A673 (cell line): ENCODE measurements around the gene MDH2. TPM values are rescaled to one million over a fixed set of nuclear protein-coding genes. Genes with fewer than 3 reads are reported as not detected.

Experiments
- BruUV-seq: library from RNA; stranded (reverse); fragments of 400-500 nt; replicated peaks from 2 replicates; lab custom pipeline; 2021; lab: Mats Ljungman, UMichigan
- CTCF ChIA-PET: fragments of 300-600 bp; sonication (Branson Sonifier 250); formaldehyde crosslinking; loops from one replicate; lab custom pipeline; 2022; ENCODE audit warnings: antibody characterized with exemption; lab: Charles Lee
- POLR2A ChIA-PET: fragments of 300-600 bp; sonication (Branson Sonifier 250); formaldehyde crosslinking; loops from one replicate; lab custom pipeline; 2022; ENCODE audit warnings: antibody characterized with exemption; ENCODE audit not compliant: low non-redundant PET; lab: Charles Lee
- DNase-seq: peaks from one replicate; pipeline ENCODE4 v3.0.0-alpha.2; 2015; ENCODE audit warnings: low spot score
- H3K27ac ChIP-seq: fragments of 200-600 bp; sonication (generic); 2 replicates; pipeline ENCODE4 v1.5.1; 2016; ENCODE audit warnings: mixed run types, low read depth, mild to moderate bottlenecking, mixed read lengths, antibody characterized with exemption, low read length; ENCODE audit not compliant: poor library complexity, severe bottlenecking
- H3K27me3 ChIP-seq: fragments of 200-600 bp; sonication (generic); replicated peaks from 2 replicates; pipeline ENCODE4 v1.6.1; 2017; ENCODE audit warnings: mixed run types, low read depth, mild to moderate bottlenecking, mixed read lengths, antibody characterized with exemption, low read length; ENCODE audit not compliant: insufficient read depth, poor library complexity
- H3K36me3 ChIP-seq: fragments of 200-600 bp; sonication (generic); 2 replicates; pipeline ENCODE4 v1.6.1; 2016; ENCODE audit warnings: mixed run types, mild to moderate bottlenecking, mixed read lengths, antibody characterized with exemption, low read length; ENCODE audit not compliant: insufficient read depth, poor library complexity, severe bottlenecking
- H3K4me1 ChIP-seq: fragments of 200-600 bp; sonication (generic); 2 replicates; pipeline ENCODE4 v1.6.1; 2017; ENCODE audit warnings: mixed run types, mild to moderate bottlenecking, mixed read lengths, antibody characterized with exemption, low read length; ENCODE audit not compliant: insufficient read depth, poor library complexity, severe bottlenecking
- H3K4me3 ChIP-seq: fragments of 200-600 bp; sonication (generic); 2 replicates; pipeline ENCODE4 v1.5.1; 2016; ENCODE audit warnings: low read depth, mixed run types, mild to moderate bottlenecking, mixed read lengths, low read length; ENCODE audit not compliant: poor library complexity, severe bottlenecking
- H3K9me3 ChIP-seq: fragments of 200-600 bp; sonication (generic); 2 replicates; pipeline ENCODE4 v1.6.1; 2016; ENCODE audit warnings: mixed run types, low read depth, mild to moderate bottlenecking, mixed read lengths, antibody characterized with exemption, low read length; ENCODE audit not compliant: poor library complexity, severe bottlenecking
- EZH2 ChIP-seq: fragments of 200-600 bp; sonication (generic); IDR thresholded peaks from 2 replicates; pipeline ENCODE4 v1.6.1; 2017; ENCODE audit warnings: borderline replicate concordance, low read depth, mild to moderate bottlenecking, mixed read lengths, antibody characterized with exemption, low read length; ENCODE audit not compliant: poor library complexity, severe bottlenecking
- intact Hi-C: fragments of 100-400 bp; cut with micrococcal nuclease; formaldehyde crosslinking; loops from one replicate; pipeline ENCODE4 v1.10.0; 2022; ENCODE audit not compliant: unreplicated experiment
- total RNA-seq: library from RNA; stranded (reverse); gene quantifications from 2 replicates; pipeline ENCODE4 v1.2.3, GENCODE V29; 2021
- TF ChIP-seq, protein P1 (sequence below): fragments of 300-800, 200-600 bp; sonication (generic); conservative IDR thresholded peaks from 2 replicates; pipeline ENCODE4 v1.5.1; 2017; ENCODE audit warnings: low read depth, mild to moderate bottlenecking, antibody characterized with exemption, low read length, moderate library complexity, mixed read lengths

MDH2 gene
- total RNA-seq, 1 experiment from 2014 or later = 316 TPM

DNA sequence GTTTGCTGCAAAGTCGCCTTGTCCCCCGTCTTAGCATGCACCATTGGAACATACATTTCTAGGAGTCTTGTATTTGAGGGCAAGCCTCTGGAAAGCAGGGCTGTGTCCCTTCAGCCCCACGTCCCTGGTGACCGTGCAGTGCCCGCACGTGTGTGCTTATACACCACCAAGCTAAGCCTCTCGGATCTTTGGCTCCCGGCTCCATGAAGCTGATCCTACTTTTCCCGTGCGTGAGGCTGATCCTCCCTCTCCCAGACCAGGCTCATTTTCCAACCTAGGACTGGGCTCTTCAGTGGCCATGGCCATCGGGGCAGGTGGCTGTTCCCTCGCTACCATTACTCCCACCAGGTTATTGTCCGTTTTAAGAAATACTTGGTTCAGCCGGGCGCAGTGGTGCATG lies 14.3 kb downstream of the MDH2 start:
- Histone ChIP-seq H3K27me3 (no peaks in the 10 kb centered on the region), H3K27ac (no peak overlapping the region), H3K4me1 (no peaks in the 10 kb centered on the region), H3K9me3 (no peaks in the 10 kb centered on the region), H3K4me3 (no peak overlapping the region), H3K36me3 (peaks cover 97% of the 10 kb centered on the region)
- ChIA-PET POLR2A (no interaction called here), CTCF (no interaction called here)
- intact Hi-C loops = no loop called here
- BruUV-seq = no TSS peak
- no peak for DNase-seq
- no peak for TF ChIP-seq EZH2
- TF ChIP-seq, protein P1, sequence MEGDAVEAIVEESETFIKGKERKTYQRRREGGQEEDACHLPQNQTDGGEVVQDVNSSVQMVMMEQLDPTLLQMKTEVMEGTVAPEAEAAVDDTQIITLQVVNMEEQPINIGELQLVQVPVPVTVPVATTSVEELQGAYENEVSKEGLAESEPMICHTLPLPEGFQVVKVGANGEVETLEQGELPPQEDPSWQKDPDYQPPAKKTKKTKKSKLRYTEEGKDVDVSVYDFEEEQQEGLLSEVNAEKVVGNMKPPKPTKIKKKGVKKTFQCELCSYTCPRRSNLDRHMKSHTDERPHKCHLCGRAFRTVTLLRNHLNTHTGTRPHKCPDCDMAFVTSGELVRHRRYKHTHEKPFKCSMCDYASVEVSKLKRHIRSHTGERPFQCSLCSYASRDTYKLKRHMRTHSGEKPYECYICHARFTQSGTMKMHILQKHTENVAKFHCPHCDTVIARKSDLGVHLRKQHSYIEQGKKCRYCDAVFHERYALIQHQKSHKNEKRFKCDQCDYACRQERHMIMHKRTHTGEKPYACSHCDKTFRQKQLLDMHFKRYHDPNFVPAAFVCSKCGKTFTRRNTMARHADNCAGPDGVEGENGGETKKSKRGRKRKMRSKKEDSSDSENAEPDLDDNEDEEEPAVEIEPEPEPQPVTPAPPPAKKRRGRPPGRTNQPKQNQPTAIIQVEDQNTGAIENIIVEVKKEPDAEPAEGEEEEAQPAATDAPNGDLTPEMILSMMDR = no peak

GRCh38 chr7:76063114-76063513 lies 15.2 kb downstream of the MDH2 start:
- H3K9me3 ChIP-seq = no peaks in the 10 kb centered on the region
- H3K27ac ChIP-seq = no peak overlapping the region
- TF ChIP-seq, protein P1 = no peak
- no peak for TF ChIP-seq EZH2
- ChIA-PET CTCF (no interaction called here), POLR2A (no interaction called here)
- H3K4me1 ChIP-seq = no peaks in the 10 kb centered on the region
- H3K36me3 ChIP-seq = peaks cover 89% of the 10 kb centered on the region
- H3K27me3 ChIP-seq = no peaks in the 10 kb centered on the region
- no peak overlapping the region for H3K4me3 ChIP-seq
- DNase-seq = no peak
- no TSS peak for BruUV-seq
- intact Hi-C loops = no loop called here

- ChIA-PET CTCF (no interaction called here), POLR2A (no interaction called here)
- no peaks in the 10 kb centered on the region for H3K9me3 ChIP-seq
- no peak for DNase-seq
- intact Hi-C loops = no loop called here
- no TSS peak for BruUV-seq
- no peaks in the 10 kb centered on the region for H3K4me1 ChIP-seq
- no peak overlapping the region for H3K4me3 ChIP-seq
- H3K27ac ChIP-seq = no peak overlapping the region
- H3K27me3 ChIP-seq = no peaks in the 10 kb centered on the region
- TF ChIP-seq, protein P1 = no peak
- TF ChIP-seq EZH2 = no peak
- peaks cover 84% of the 10 kb centered on the region for H3K36me3 ChIP-seq
These were observed 15.6 kb downstream of the MDH2 start for GRCh38 chr7:76063525-76063924.
